HG02840 (cell line): ENCODE measurements around the gene RALA.
A peak's percentile ranks its signal among the peaks of the same experiment; 100 is the strongest.

Source experiments
- ATAC-seq: cut with Tn5 transposase; IDR thresholded peaks from one replicate; pipeline ENCODE4 v1.9.1; 2021; ENCODE audit warnings: mild to moderate bottlenecking, moderate library complexity, moderate number of reproducible peaks; ENCODE audit not compliant: unreplicated experiment, low FRiP score

The RALA gene

DNA sequence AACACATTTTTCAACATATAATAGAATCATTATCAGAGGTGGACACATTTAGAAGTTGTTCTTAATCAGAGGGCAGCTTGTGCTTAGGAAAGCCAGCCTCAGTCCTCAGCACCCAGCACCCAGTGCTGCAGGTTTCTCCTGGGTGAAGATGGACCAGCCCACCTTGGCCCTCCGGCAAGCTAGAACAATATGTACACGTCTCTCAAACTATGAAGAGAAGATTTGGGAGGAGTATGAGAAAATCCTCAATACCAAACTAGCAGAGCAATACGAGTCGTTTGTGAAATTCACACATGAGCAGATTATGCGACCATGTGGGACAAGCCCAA lies 13.5 kb upstream of the RALA start:
- ATAC-seq = no peak

GRCh38 chr7:39613577-39613976 lies 9.8 kb upstream of the RALA start:
- ATAC-seq = no peak

DNA sequence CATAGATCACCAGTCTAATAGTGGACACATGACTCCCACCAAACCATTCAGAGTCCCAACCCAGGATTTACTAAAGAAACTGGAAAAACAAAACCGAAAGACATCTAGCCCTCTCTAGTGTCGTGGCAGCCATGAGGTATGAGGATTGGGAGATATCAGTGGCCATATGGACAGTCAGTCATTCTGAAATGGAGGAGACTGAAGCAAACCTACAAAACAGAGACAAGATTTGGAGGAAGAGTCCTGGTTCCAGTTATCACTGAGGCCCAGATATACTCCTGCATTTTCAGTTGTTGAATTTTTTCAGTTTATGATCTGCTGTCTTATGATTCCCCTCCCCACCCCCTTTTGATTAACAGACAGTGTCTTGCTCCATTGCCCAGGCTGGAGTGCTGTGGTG lies 9.1 kb upstream of the RALA start:
- ATAC-seq = no peak

- no peak for ATAC-seq
Measured at GRCh38 chr7:39615350-39615975, 7.9 kb upstream of the RALA start.

DNA sequence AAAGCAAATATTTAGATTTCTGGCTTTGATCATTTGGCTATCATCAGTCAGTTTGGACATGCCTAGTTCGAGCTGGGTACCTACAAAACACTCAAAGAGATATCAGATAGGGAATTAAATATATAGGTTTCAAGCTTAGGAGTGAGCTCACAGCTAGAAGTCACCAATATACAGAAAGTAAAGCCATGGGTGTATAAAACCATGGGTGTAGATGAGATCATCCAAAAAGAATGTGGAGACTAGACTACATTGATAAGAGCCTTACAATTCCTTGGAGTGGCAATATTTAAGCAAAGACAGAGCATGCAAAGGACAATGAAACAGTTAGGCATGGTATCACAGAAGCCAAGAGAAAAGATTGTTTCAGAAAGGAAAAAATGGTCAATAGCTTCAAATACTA lies 7.2 kb upstream of the RALA start:
- ATAC-seq = no peak

- no peak for ATAC-seq
Measured at GRCh38 chr7:39617005-39617404, 6.4 kb upstream of the RALA start.

- ATAC-seq = no peak
Measured at GRCh38 chr7:39618868-39619267, 4.5 kb upstream of the RALA start.

- no peak for ATAC-seq
Measured at GRCh38 chr7:39620486-39620885, 2.9 kb upstream of the RALA start.

- ATAC-seq = no peak
Measured at GRCh38 chr7:39621261-39621660, 2.1 kb upstream of the RALA start.

DNA sequence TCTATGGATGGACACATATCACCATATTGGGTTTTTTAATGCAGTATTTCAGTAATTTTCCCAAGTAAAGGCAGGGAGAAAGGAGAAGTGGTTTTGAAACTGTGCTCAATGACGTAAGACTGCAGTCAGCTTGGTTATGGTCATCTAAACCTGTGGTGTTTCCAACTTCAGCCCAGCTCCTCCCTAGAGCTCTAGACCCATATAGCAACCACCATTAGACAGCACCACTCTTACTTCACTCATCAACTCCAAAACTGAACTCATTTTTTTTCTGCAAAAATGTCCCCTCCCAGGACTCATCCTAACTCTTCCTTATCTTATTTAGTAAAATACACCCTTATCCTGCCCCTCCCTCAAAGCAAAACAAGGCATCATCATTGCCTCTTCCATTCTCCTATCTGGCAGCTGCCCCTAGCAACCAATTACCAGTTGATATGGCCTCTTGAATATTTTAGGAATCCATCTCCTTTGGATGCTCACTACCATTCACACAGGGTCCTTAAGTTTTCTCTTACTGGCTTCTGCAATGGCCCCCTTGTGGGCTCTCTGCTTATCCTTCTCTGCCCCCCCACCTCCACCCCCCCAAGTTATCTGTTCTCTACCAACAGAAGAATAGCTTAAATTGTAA lies 1.5 kb upstream of the RALA start:
- peak; percentile 30 for ATAC-seq

DNA sequence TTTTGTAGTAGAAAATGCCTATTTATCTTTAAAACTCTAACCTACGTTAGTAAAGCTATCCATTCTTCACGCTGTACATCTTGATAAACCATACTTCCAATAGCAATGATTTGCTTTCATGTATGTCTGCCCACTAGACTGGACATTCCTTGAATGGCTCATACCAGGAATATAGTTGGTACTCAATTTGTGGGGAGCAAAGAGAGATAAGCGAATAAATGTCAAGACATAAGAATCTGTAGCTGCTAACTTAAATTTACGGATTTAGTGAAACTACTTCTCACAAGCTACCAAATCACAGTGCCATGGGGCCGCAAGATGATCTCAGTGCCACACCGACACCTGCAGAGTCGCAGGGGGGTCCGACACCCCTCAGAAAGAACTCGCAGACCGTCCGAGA lies 763 bp upstream of the RALA start:
- no peak for ATAC-seq

GRCh38 chr7:39623732-39624441 lies 515 bp downstream of the RALA start:
- peak; percentile 51 for ATAC-seq

GRCh38 chr7:39624442-39624807 lies 1.1 kb downstream of the RALA start:
- ATAC-seq = no peak

- no peak for ATAC-seq
Measured at GRCh38 chr7:39624935-39625694, 1.7 kb downstream of the RALA start.

- no peak for ATAC-seq
Measured at GRCh38 chr7:39631736-39632308, 8.4 kb downstream of the RALA start.

- no peak for ATAC-seq
Measured at GRCh38 chr7:39633563-39634477, 10.4 kb downstream of the RALA start.

GRCh38 chr7:39634478-39634805 lies 11.1 kb downstream of the RALA start:
- ATAC-seq = no peak

DNA sequence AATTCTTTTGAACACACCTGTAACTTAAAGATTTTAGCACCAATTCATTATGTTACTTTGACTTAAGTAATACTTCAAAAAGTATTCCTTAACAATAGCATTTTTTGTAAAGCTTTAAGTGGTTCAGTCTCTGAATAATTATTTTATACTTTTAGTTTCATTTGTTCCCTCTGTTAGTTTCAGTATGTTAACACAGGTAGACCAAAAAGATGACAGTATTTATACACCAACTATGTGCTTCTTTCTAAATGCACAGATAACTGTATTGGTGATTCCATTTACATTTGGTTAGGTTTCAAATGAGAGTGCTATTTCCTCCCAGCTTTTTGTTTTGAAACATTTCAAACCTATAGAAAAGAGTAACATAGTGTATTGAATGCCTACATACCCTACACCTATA lies 14.0 kb downstream of the RALA start:
- no peak for ATAC-seq

DNA sequence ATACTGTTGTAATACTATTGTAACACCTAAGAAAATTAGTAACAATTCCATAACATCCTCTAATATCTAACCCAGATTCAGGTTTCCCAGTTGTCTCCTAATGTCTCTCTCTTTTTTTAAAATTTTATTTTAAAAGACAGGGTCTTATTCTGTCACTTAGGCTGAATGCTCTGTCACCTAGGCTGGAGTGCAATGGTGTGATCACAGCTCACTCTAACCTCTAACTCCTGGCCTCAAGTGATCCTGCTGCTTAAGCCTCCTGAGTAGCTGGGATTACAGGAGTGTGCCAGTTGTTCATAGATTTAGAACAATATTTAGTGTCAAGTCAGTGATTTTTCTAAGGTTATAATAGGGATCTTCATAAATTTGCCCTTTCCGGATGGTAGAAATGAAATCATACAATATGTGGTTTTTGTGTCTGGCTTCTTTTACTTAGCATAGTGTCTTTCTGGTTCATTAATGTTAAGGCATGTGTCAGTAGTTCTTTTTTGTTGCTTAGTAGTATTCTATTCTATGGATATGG lies 14.7 kb downstream of the RALA start:
- no peak for ATAC-seq

GRCh38 chr7:39642896-39643295 lies 19.5 kb downstream of the RALA start:
- ATAC-seq = no peak
